ENCODE results near the gene DRAM2.

GRCh38 chr1:111182052-111182451 is 42.2 kb upstream of the DRAM2 start:
- TF ChIP-seq CTCF (IDR thresholded peaks at IDR 0.05) = no peak
- no peak for TF ChIP-seq POLR2A (IDR thresholded peaks at IDR 0.05)

Measured in right lobe of liver (tissue), 4 donors.